HFF-Myc (cell line): Measurements from ENCODE around the gene ANKS1B.

Experiments used
- DNase-seq: peaks from one replicate; pipeline ENCODE4 v3.0.0-alpha.2; 2011; ENCODE audit warnings: low read depth; ENCODE audit errors: extremely low read depth
- H3K4me3 ChIP-seq: replicated peaks from 2 replicates; pipeline ENCODE4 v1.5.1; 2011; ENCODE audit warnings: low read depth, mild to moderate bottlenecking, control low read depth, low read length
- TF ChIP-seq, protein P1 (sequence below): IDR thresholded peaks from 2 replicates; pipeline ENCODE4 v1.5.1; 2012; ENCODE audit warnings: mild to moderate bottlenecking, low read depth, low read length, control low read depth; ENCODE audit errors: missing control alignments

The ANKS1B gene

GRCh38 chr12:99772274-99772673 is 212.5 kb downstream of the ANKS1B start:
- no peak for DNase-seq
- TF ChIP-seq, protein P1, sequence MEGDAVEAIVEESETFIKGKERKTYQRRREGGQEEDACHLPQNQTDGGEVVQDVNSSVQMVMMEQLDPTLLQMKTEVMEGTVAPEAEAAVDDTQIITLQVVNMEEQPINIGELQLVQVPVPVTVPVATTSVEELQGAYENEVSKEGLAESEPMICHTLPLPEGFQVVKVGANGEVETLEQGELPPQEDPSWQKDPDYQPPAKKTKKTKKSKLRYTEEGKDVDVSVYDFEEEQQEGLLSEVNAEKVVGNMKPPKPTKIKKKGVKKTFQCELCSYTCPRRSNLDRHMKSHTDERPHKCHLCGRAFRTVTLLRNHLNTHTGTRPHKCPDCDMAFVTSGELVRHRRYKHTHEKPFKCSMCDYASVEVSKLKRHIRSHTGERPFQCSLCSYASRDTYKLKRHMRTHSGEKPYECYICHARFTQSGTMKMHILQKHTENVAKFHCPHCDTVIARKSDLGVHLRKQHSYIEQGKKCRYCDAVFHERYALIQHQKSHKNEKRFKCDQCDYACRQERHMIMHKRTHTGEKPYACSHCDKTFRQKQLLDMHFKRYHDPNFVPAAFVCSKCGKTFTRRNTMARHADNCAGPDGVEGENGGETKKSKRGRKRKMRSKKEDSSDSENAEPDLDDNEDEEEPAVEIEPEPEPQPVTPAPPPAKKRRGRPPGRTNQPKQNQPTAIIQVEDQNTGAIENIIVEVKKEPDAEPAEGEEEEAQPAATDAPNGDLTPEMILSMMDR, result no peak
- no peak overlapping the region for H3K4me3 ChIP-seq

- no peak for DNase-seq
- TF ChIP-seq, protein P1, result no peak
- H3K4me3 ChIP-seq, result no peak overlapping the region
Measured at GRCh38 chr12:99771659-99772058, 213.1 kb downstream of the ANKS1B start.

- DNase-seq, result no peak
- TF ChIP-seq, protein P1, result no peak
- H3K4me3 ChIP-seq, result no peak overlapping the region
Measured at GRCh38 chr12:99769396-99769980, 215.2 kb downstream of the ANKS1B start.

DNA sequence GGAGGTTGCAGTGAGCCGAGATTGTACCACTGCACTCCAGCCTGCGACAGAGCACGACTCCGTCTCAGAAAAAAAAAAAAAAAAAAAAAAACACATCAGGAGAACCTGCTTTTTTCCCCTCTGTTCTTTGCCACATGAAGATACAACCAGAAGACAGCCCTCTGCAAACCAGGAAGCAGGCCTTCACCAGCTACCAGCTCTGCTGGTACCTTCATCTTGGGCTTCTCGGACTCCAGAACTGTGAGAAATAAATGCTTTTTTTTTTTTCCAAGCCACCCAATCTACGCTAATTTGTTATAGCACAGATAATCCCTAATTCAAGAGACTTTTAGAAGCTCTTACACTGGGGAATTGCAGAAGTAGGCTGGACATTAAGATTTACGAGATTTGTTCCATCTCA is 216.0 kb downstream of the ANKS1B start:
- DNase-seq, result no peak
- H3K4me3 ChIP-seq, result no peak overlapping the region
- TF ChIP-seq, protein P1, result no peak

- H3K4me3 ChIP-seq, result no peak overlapping the region
- TF ChIP-seq, protein P1, result no peak
- DNase-seq, result no peak
Measured at GRCh38 chr12:99767809-99768208, 216.9 kb downstream of the ANKS1B start.

- TF ChIP-seq, protein P1, result no peak
Measured at GRCh38 chr12:99766408-99766807, 218.3 kb downstream of the ANKS1B start.

DNA sequence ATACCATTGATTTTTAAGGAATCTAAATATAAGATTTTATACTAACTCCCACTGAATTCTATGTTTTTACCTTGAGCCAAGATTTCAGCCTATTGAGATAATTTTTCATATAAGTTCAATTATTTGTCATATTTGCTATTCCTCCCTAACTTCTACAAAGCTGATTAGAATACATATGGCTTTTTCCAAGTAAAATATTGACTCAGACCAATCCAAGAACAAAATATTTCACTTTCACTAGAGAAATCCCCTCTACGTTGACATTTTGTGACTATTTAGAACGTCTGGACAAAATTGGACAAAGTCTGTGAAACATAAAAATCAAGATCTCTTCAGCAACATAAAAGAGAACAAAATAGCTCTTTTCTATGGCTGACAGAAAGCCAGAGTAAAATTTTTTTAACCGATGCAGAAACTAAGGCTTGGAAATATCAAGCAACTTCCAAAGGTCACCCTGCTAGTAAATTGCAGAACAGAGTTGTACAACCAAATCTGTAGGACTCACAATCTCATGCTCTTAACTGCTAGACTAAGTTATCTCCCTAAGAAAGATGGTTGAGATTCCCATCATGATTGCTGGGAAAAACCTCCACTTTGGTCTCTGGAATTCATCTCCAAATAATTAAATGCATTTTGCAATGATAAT is 219.1 kb downstream of the ANKS1B start:
- TF ChIP-seq, protein P1, result no peak

More at GRCh38 chr12:99766408-99766807, 218.3 kb downstream of the ANKS1B start:
- H3K4me3 ChIP-seq, result no peak overlapping the region
- DNase-seq, result no peak

More for the DNA sequence above, 219.1 kb downstream of the ANKS1B start:
- DNase-seq, result no peak
- no peak overlapping the region for H3K4me3 ChIP-seq
